Mucosa of rectum (tissue), 2 donors: Measurements from ENCODE around the gene GRIN2A.

Experiments used
- H3K27ac ChIP-seq, 2 donors: one replicate each; pipeline ENCODE4 v1.7.0; 2013; ENCODE audit warnings: inconsistent platforms in 2 of 2, low read depth in 2 of 2, low read length in 2 of 2
- H3K27me3 ChIP-seq, 2 donors: one replicate each; pipeline ENCODE4 v1.7.0; 2013; ENCODE audit warnings: low read length in 2 of 2; ENCODE audit not compliant: control insufficient read depth in 2 of 2, insufficient read depth in 2 of 2
- H3K36me3 ChIP-seq, 2 donors: one replicate each; pipeline ENCODE4 v1.7.0; 2013; ENCODE audit warnings: low read length in 2 of 2; ENCODE audit not compliant: control insufficient read depth in 2 of 2, insufficient read depth in 2 of 2
- H3K4me1 ChIP-seq, 2 donors: one replicate each; pipeline ENCODE4 v1.7.0; 2013; ENCODE audit warnings: low read length in 2 of 2, mild to moderate bottlenecking in 1 of 2; ENCODE audit not compliant: control insufficient read depth in 2 of 2, insufficient read depth in 2 of 2
- H3K4me3 ChIP-seq, 2 donors: one replicate each; pipeline ENCODE4 v1.7.0; 2013; ENCODE audit warnings: low read length in 2 of 2
- H3K9ac ChIP-seq, 2 donors: one replicate each; pipeline ENCODE4 v1.7.0; 2013; ENCODE audit warnings: low read length in 2 of 2, low read depth in 1 of 2, mild to moderate bottlenecking in 1 of 2
- H3K9me3 ChIP-seq, 2 donors: one replicate each; pipeline ENCODE4 v1.7.0; 2013; ENCODE audit warnings: low read length in 2 of 2; ENCODE audit not compliant: control insufficient read depth in 2 of 2
- donor health status: healthy.
- donor health status: Normal muscosa, but diverticular disease.

The GRIN2A gene

GRCh38 chr16:10213748-10214147 is 31.5 kb upstream of the GRIN2A start:
- H3K27ac ChIP-seq = no peak overlapping the region
- no peak overlapping the region for H3K9ac ChIP-seq
- H3K27me3 ChIP-seq = no peaks in the 10 kb centered on the region
- no peaks in the 10 kb centered on the region for H3K4me1 ChIP-seq
- H3K9me3 ChIP-seq = no peaks in the 10 kb centered on the region
- no peak overlapping the region for H3K4me3 ChIP-seq
- H3K36me3 ChIP-seq = no peaks in the 10 kb centered on the region

- H3K9me3 ChIP-seq = no peaks in the 10 kb centered on the region
- no peaks in the 10 kb centered on the region for H3K36me3 ChIP-seq
- H3K9ac ChIP-seq = no peak overlapping the region
- H3K27ac ChIP-seq = no peak overlapping the region
- no peaks in the 10 kb centered on the region for H3K27me3 ChIP-seq
- H3K4me1 ChIP-seq = no peaks in the 10 kb centered on the region
- H3K4me3 ChIP-seq = no peak overlapping the region
Observed at GRCh38 chr16:10210944-10211343, 28.7 kb upstream of the GRIN2A start.

GRCh38 chr16:10206865-10207264 is 24.6 kb upstream of the GRIN2A start:
- Histone ChIP-seq H3K9me3 (no peaks in the 10 kb centered on the region), H3K9ac (no peak overlapping the region), H3K4me3 (no peak overlapping the region), H3K27ac (no peak overlapping the region), H3K27me3 (no peaks in the 10 kb centered on the region), H3K36me3 (no peaks in the 10 kb centered on the region), H3K4me1 (no peaks in the 10 kb centered on the region)

GRCh38 chr16:10206215-10206614 is 24.0 kb upstream of the GRIN2A start:
- Histone ChIP-seq H3K27me3 (no peaks in the 10 kb centered on the region), H3K9ac (no peak overlapping the region), H3K4me1 (no peaks in the 10 kb centered on the region), H3K27ac (no peak overlapping the region), H3K36me3 (no peaks in the 10 kb centered on the region), H3K9me3 (no peaks in the 10 kb centered on the region), H3K4me3 (no peak overlapping the region)

- H3K27me3 ChIP-seq = no peaks in the 10 kb centered on the region
- H3K36me3 ChIP-seq = no peaks in the 10 kb centered on the region
- no peak overlapping the region for H3K27ac ChIP-seq
- H3K9ac ChIP-seq = no peak overlapping the region
- H3K9me3 ChIP-seq = no peaks in the 10 kb centered on the region
- no peaks in the 10 kb centered on the region for H3K4me1 ChIP-seq
- no peak overlapping the region for H3K4me3 ChIP-seq
Observed at GRCh38 chr16:10205688-10206087, 23.5 kb upstream of the GRIN2A start.

GRCh38 chr16:10202649-10203048 is 20.4 kb upstream of the GRIN2A start:
- H3K27me3 ChIP-seq = peaks cover 0 to under 1% of the 10 kb centered on the region in 2 donors
- H3K4me3 ChIP-seq = no peak overlapping the region
- no peaks in the 10 kb centered on the region for H3K36me3 ChIP-seq
- H3K9me3 ChIP-seq = no peaks in the 10 kb centered on the region
- no peaks in the 10 kb centered on the region for H3K4me1 ChIP-seq
- H3K27ac ChIP-seq = no peak overlapping the region
- no peak overlapping the region for H3K9ac ChIP-seq

GRCh38 chr16:10200637-10201586 is 18.7 kb upstream of the GRIN2A start:
- peaks cover 0 to 2% of the 10 kb centered on the region in 2 donors for H3K27me3 ChIP-seq
- no peaks in the 10 kb centered on the region for H3K36me3 ChIP-seq
- H3K4me1 ChIP-seq = no peaks in the 10 kb centered on the region
- no peaks in the 10 kb centered on the region for H3K9me3 ChIP-seq
- no peak overlapping the region for H3K9ac ChIP-seq
- no peak overlapping the region for H3K27ac ChIP-seq
- no peak overlapping the region for H3K4me3 ChIP-seq

- no peaks in the 10 kb centered on the region for H3K36me3 ChIP-seq
- no peak overlapping the region for H3K27ac ChIP-seq
- no peak overlapping the region for H3K9ac ChIP-seq
- no peaks in the 10 kb centered on the region for H3K4me1 ChIP-seq
- no peaks in the 10 kb centered on the region for H3K9me3 ChIP-seq
- no peak overlapping the region for H3K4me3 ChIP-seq
- H3K27me3 ChIP-seq = peaks cover 0 to 2% of the 10 kb centered on the region in 2 donors
Observed at GRCh38 chr16:10196999-10197398, 14.8 kb upstream of the GRIN2A start.

- no peaks in the 10 kb centered on the region for H3K9me3 ChIP-seq
- H3K4me3 ChIP-seq = no peak overlapping the region
- no peaks in the 10 kb centered on the region for H3K27me3 ChIP-seq
- H3K36me3 ChIP-seq = no peaks in the 10 kb centered on the region
- H3K4me1 ChIP-seq = no peaks in the 10 kb centered on the region
- no peak overlapping the region for H3K9ac ChIP-seq
- H3K27ac ChIP-seq = no peak overlapping the region
Observed at GRCh38 chr16:10191096-10191495, 8.9 kb upstream of the GRIN2A start.

GRCh38 chr16:10189861-10190390 is 7.7 kb upstream of the GRIN2A start:
- H3K36me3 ChIP-seq = no peaks in the 10 kb centered on the region
- H3K9ac ChIP-seq = no peak overlapping the region
- no peaks in the 10 kb centered on the region for H3K4me1 ChIP-seq
- H3K4me3 ChIP-seq = no peak overlapping the region
- H3K27ac ChIP-seq = no peak overlapping the region
- H3K9me3 ChIP-seq = no peaks in the 10 kb centered on the region
- H3K27me3 ChIP-seq = no peaks in the 10 kb centered on the region
